ENCODE measurements around the gene LCOR. TPM values are rescaled to one million over a fixed set of nuclear protein-coding genes. Genes with fewer than 3 reads are reported as not detected.

The LCOR gene
- total RNA-seq, 4 donors from 2014 or later: 13.0 to 36.8 (median 17.1) TPM

DNA sequence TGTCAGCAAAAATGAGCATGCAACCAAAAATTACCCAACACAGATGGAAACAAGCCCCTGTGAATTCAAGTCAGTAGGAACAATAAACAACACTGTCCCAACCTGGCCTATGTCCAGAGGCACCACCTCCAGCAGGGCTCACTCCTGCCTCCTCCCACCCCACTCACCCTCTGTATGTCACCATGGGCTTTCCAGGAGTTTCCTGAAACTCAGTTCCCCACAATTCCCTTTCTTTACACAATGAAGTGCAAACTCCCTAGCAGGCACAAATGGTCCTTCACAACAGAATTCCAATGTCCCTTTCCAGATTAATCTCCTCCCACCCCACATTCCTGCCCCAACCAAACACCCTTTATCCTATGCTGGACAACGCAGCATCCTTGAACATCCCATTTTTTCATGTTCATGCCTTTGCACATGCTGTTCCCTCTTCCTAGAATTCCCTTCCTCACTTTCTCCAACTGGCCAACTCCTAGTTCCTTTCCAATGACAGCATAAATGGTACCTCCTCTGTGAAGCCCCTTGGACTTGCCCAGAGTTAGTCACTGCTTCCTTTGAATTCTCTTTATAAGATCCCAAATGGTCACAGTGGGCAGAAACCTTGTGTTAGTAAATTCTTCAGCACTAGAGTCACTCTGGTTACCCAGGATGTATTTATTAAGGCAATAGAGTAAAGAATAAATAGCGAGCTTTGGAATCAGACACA lies 196.2 kb downstream of the LCOR start:
- TF ChIP-seq EP300 (IDR thresholded peaks at IDR 0.05) (no peak), POLR2AphosphoS5 (IDR thresholded peaks at IDR 0.05) (no peak), POLR2A (IDR thresholded peaks at IDR 0.05) (no peak)
- TF ChIP-seq, protein P1, sequence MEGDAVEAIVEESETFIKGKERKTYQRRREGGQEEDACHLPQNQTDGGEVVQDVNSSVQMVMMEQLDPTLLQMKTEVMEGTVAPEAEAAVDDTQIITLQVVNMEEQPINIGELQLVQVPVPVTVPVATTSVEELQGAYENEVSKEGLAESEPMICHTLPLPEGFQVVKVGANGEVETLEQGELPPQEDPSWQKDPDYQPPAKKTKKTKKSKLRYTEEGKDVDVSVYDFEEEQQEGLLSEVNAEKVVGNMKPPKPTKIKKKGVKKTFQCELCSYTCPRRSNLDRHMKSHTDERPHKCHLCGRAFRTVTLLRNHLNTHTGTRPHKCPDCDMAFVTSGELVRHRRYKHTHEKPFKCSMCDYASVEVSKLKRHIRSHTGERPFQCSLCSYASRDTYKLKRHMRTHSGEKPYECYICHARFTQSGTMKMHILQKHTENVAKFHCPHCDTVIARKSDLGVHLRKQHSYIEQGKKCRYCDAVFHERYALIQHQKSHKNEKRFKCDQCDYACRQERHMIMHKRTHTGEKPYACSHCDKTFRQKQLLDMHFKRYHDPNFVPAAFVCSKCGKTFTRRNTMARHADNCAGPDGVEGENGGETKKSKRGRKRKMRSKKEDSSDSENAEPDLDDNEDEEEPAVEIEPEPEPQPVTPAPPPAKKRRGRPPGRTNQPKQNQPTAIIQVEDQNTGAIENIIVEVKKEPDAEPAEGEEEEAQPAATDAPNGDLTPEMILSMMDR (IDR thresholded peaks at IDR 0.05): no peak
- Histone ChIP-seq H3K27me3 (peaks cover 10% of the 10 kb centered on the region), H3K4me3 (no peak overlapping the region), H3K4me1 (peaks cover 6% of the 10 kb centered on the region), H3K27ac (no peak overlapping the region), H3K9me3 (no peaks in the 10 kb centered on the region), H3K36me3 (no peaks in the 10 kb centered on the region)
- no peak for DNase-seq (ENCODE audit: low spot score in 2 of 2)
- 81% methylated on average over 2 of the region's 2 CpGs for WGBS

DNA sequence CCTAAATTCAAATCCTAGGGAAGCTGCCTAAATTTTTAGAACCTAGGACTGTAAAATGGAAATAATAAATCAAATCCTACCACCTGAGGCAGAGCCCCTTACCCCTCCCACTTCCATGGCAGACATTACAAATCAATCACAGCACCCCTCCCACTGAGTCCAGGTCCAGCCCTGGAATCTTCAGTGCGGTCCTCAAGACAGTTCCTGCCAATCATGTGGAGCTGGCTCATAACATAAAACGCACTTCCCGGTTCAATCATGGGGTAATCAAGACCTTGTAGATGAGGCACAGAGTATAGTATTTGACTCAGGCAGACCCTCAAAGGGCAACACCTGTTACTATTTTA lies 196.7 kb downstream of the LCOR start:
- WGBS: 79% methylated on average over 3 of the region's 3 CpGs
- no peaks in the 10 kb centered on the region for H3K36me3 ChIP-seq
- no peak overlapping the region for H3K4me3 ChIP-seq
- no peak overlapping the region for H3K27ac ChIP-seq
- TF ChIP-seq EP300 (IDR thresholded peaks at IDR 0.05) (no peak), POLR2A (IDR thresholded peaks at IDR 0.05) (no peak), POLR2AphosphoS5 (IDR thresholded peaks at IDR 0.05) (no peak)
- TF ChIP-seq, protein P1 (IDR thresholded peaks at IDR 0.05): no peak
- H3K4me1 ChIP-seq: peaks cover 5% of the 10 kb centered on the region
- no peaks in the 10 kb centered on the region for H3K9me3 ChIP-seq
- DNase-seq (ENCODE audit: low spot score in 2 of 2): no peak
- H3K27me3 ChIP-seq: peaks cover 10% of the 10 kb centered on the region

DNA sequence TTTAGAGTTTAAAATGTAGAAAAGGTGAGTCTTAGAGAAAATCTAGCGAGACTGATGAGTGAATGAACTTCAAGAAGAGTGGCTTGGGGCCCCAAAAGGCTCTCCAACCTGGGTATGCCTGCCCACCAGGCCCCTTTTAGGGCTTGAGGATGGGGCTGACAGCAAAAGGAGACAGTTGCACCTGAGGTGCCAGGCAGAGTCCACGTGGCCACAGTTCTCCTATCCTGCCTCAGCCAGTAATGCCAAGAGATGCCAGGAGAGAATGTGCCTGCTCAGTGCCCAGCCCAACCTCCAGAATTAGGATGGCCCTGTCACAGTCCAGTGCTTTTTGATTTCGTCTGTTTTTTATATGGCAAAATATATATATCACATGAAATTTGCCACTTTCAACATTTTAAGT lies 197.2 kb downstream of the LCOR start:
- peaks cover 12% of the 10 kb centered on the region for H3K27me3 ChIP-seq
- no peaks in the 10 kb centered on the region for H3K4me1 ChIP-seq
- TF ChIP-seq, protein P1 (IDR thresholded peaks at IDR 0.05): no peak
- TF ChIP-seq EP300 (IDR thresholded peaks at IDR 0.05) (no peak), POLR2A (IDR thresholded peaks at IDR 0.05) (no peak), POLR2AphosphoS5 (IDR thresholded peaks at IDR 0.05) (no peak)
- WGBS: 74% methylated on average over 3 of the region's 3 CpGs
- H3K9me3 ChIP-seq: no peaks in the 10 kb centered on the region
- H3K36me3 ChIP-seq: no peaks in the 10 kb centered on the region
- no peak overlapping the region for H3K27ac ChIP-seq
- no peak for DNase-seq (ENCODE audit: low spot score in 2 of 2)
- no peak overlapping the region for H3K4me3 ChIP-seq

DNA sequence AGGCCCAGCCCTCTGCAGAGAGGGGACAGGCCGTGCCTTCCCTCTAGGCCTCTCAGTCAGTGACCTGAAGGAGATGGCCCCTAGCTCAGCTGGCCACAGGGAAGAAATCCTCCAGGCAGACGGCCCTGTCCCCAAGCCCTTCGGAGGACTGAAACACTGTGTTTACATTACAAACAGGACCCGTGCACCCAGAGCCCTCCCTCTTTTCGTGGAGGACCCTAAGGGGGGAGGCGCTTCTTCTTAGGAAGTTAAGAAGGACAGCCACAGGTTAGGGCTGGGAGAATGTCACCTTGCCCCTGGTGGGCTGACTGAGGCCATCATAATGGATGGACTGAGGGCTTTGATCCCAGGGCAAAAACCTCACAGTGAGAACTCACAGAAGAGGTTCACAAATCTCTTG lies 198.8 kb downstream of the LCOR start:
- Histone ChIP-seq H3K4me3 (no peak overlapping the region), H3K27me3 (peaks cover 28% of the 10 kb centered on the region), H3K4me1 (no peaks in the 10 kb centered on the region), H3K27ac (no peak overlapping the region), H3K36me3 (no peaks in the 10 kb centered on the region), H3K9me3 (no peaks in the 10 kb centered on the region)
- DNase-seq (ENCODE audit: low spot score in 2 of 2): no peak
- TF ChIP-seq, protein P1 (IDR thresholded peaks at IDR 0.05): no peak
- TF ChIP-seq POLR2A (IDR thresholded peaks at IDR 0.05): no peak
- no peak for TF ChIP-seq POLR2AphosphoS5 (IDR thresholded peaks at IDR 0.05)
- TF ChIP-seq EP300 (IDR thresholded peaks at IDR 0.05): no peak
- 83% methylated on average over 6 of the region's 6 CpGs for WGBS

DNA sequence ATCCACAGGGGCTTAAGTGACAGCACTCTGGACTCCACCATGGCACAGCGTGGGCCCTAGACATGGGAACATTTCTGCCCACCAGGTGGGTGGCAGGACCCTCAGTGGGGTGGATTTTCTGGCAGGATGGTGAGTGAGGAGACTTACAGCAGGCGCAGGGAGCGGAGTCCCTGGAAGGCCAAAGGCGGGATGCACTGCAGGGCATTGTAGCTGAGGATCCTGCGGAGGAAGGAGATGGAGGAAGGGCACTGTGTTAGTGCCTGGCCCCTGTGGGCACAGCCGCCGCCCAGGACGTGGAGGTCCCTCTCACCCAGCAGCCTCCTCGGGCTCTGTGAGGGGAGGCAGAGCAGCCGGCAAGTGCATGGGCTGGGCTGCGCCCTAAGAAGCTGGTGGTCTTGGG lies 199.4 kb downstream of the LCOR start:
- WGBS: 81% methylated on average over 9 of the region's 11 CpGs

More for the DNA sequence above, 199.4 kb downstream of the LCOR start:
- H3K27ac ChIP-seq: no peak overlapping the region
- no peak overlapping the region for H3K4me3 ChIP-seq
- DNase-seq (ENCODE audit: low spot score in 2 of 2): no peak
- no peaks in the 10 kb centered on the region for H3K9me3 ChIP-seq
- H3K4me1 ChIP-seq: no peaks in the 10 kb centered on the region
- TF ChIP-seq POLR2A (IDR thresholded peaks at IDR 0.05) (no peak), EP300 (IDR thresholded peaks at IDR 0.05) (no peak)
- TF ChIP-seq, protein P1 (IDR thresholded peaks at IDR 0.05): no peak
- no peaks in the 10 kb centered on the region for H3K36me3 ChIP-seq
- peaks cover 29% of the 10 kb centered on the region for H3K27me3 ChIP-seq

Data from suprapubic skin (tissue), 4 donors.